Ishikawa (cell line): ENCODE measurements around the gene SULT1C4.

Experiments used
- CEBPB ChIP-seq: IDR thresholded peaks from 2 replicates; pipeline ENCODE4 v1.6.1; 2012
- CREB1 ChIP-seq: IDR thresholded peaks from 2 replicates; pipeline ENCODE4 v1.6.1; 2012; ENCODE audit warnings: low read depth
- EGR1 ChIP-seq: IDR thresholded peaks from 2 replicates; pipeline ENCODE4 v1.6.1; 2012
- EP300 ChIP-seq: IDR thresholded peaks from 2 replicates; pipeline ENCODE4 v1.6.1; 2012; ENCODE audit warnings: borderline replicate concordance
- FOXM1 ChIP-seq: IDR thresholded peaks from 2 replicates; pipeline ENCODE4 v1.6.1; 2012; ENCODE audit warnings: low read depth, borderline replicate concordance
- MAX ChIP-seq: IDR thresholded peaks from 2 replicates; pipeline ENCODE4 v1.6.1; 2012
- RAD21 ChIP-seq: IDR thresholded peaks from 2 replicates; pipeline ENCODE4 v1.6.1; 2012; ENCODE audit warnings: low read depth
- REST ChIP-seq: IDR thresholded peaks from 2 replicates; pipeline ENCODE4 v1.6.1; 2012; ENCODE audit warnings: low read depth, mild to moderate bottlenecking
- TAF1 ChIP-seq: IDR thresholded peaks from 2 replicates; pipeline ENCODE4 v1.6.1; 2012; ENCODE audit warnings: low read depth, mild to moderate bottlenecking

GRCh38 chr2:108407864-108408729, 30.3 kb downstream of the SULT1C4 start:
- no peak for TF ChIP-seq REST
- TF ChIP-seq EP300, result no peak
- TF ChIP-seq CREB1, result no peak
- no peak for TF ChIP-seq RAD21
- no peak for TF ChIP-seq MAX
- TF ChIP-seq EGR1, result no peak
- no peak for TF ChIP-seq FOXM1
- TF ChIP-seq TAF1, result no peak
- TF ChIP-seq CEBPB, result no peak
